ENCODE data around the gene MAP3K10.
"Not testable (repeated sequence)": the region's sequence is repeated elsewhere in the genome, so short reads cannot be mapped to it uniquely, and the experiment has no call there.

The MAP3K10 gene

GRCh38 chr19:40159744-40160143, 31.5 kb upstream of the MAP3K10 start:
- no peak for DNase-seq (ENCODE audit: low read depth)
- no peak overlapping the region for H3K4me3 ChIP-seq (ENCODE audit: control insufficient read depth, low read depth, low read length)
- TF ChIP-seq CTCF (conservative IDR thresholded peaks at IDR 0.05; ENCODE audit: control insufficient read depth, insufficient read depth, low read depth, low read length): no peak

DNA sequence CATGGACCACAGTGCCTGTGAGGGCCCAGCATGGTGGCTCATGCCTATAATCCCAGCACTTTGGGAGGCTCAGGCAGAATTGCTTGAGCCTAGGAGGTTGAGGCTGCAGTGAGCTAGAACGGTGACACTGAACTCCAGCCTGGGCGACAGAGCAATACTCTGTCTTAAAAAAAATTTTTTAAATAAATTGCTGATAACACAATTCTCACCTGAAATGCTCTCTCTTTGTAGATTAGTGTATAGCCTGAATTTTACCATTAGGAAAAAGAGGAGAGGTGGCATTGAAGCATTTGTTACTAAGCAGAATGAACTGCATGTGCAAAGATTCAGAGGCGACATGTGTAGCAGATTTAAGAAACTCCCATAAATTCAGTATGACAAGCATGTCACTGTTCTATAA, 29.1 kb upstream of the MAP3K10 start:
- no peak for DNase-seq (ENCODE audit: low read depth)
- TF ChIP-seq CTCF (conservative IDR thresholded peaks at IDR 0.05; ENCODE audit: control insufficient read depth, insufficient read depth, low read depth, low read length): no peak
- no peak overlapping the region for H3K4me3 ChIP-seq (ENCODE audit: control insufficient read depth, low read depth, low read length)

DNA sequence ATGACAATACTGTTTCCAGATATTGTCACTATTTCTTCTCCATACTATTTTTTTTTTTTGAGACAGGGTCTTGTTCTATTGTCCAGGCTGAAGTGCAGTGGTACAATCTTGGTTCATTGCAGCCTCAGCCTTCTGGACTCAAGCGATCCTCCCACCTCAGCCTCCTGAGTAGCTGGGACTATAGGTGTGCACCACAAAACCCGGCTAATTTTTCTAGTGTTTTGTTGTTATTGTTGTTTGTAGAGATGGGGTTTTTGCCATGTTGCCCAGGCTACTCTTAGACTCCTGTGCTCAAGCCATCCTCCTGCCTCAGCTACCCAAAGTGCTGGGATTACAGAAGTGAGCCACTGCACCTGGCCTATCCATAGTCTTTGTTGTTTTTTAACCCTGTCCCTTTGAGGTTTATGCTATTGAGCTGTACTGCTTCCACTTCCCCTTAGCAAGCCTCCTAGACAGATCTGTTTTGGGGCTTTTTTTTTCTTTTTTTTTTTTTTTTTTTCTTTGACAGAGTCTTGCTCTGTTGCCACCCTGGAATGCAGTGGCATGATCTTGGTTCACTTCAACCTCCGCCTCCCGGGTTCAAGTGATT, 27.6 kb upstream of the MAP3K10 start:
- H3K4me3 ChIP-seq (ENCODE audit: control insufficient read depth, low read depth, low read length): no peak overlapping the region
- no peak for DNase-seq (ENCODE audit: low read depth)
- TF ChIP-seq CTCF (conservative IDR thresholded peaks at IDR 0.05; ENCODE audit: control insufficient read depth, insufficient read depth, low read depth, low read length): no peak

DNA sequence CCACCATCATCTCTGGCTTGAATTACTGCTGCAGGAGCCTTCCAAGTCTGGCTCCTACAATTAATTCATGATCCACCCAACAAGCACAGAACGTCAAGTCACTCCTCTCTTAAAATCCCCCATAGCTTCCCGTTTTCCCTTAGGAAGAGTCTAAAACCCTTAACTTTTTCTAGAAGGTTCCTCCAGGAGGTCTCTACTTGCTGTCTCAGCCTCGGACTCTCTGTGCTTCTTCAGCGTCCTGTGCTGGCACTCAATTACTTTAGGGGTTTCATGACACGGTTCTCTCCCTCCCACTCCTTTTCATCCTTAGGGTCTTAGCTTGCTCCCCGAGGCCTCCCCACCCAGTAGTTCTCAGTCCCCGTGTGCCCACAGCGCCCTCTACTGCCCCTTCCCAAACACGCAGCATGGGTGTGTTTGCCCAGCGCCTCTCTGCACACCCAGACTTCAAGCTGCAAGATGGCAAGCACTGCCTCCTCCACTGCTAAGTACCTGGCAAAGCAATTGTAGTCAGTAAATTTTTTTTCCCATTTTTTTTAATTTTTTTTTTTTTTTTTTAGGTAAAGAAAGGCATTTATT, 25.8 kb upstream of the MAP3K10 start:
- TF ChIP-seq CTCF (conservative IDR thresholded peaks at IDR 0.05; ENCODE audit: control insufficient read depth, insufficient read depth, low read depth, low read length): peak; percentile 81
- DNase-seq (ENCODE audit: low read depth): peak; percentile 40
- no peak overlapping the region for H3K4me3 ChIP-seq (ENCODE audit: control insufficient read depth, low read depth, low read length)

DNA sequence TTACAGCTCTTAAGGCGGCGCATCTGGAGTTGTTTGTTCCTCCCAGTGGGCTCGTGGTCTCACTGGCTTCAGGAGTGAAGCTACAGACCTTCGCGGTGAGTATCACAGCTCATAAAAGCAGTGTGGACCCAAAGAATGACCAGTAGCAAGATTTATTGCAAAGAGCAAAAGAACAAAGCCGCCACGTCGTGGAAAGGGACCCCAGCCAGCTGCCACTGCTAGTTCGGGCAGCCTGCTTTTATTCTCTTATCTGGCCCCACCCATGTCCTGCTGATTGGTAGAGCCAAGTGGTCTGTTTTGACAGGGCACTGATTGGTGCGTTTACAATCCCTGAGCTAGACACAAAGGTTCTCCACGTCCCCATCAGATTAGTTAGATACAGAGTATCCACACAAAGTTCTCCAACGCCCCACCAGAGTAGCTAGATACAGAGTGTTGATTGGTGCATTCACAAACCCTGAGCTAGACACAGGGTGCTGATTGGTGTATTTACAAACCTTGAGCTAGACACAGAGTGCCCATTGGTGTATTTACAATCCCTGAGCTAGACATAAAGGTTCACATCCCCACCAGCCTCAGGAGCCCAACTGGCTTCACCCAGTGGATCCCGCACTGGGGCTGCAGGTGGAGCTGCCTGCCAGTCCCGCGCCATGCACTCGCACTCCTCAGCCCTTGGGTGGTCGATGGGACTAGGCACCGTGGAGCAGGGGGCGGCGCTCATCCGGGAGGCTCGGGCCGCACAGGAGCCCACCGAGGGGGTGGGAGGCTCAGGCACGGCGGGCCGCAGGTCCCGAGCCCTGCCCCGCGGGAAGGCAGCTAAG, 21.5 kb upstream of the MAP3K10 start:
- H3K4me3 ChIP-seq (ENCODE audit: control insufficient read depth, low read depth, low read length); DNase-seq (ENCODE audit: low read depth): not testable (repeated sequence)

GRCh38 chr19:40170303-40170989, 20.8 kb upstream of the MAP3K10 start:
- not testable (repeated sequence) for H3K4me3 ChIP-seq (ENCODE audit: control insufficient read depth, low read depth, low read length); DNase-seq (ENCODE audit: low read depth)

DNA sequence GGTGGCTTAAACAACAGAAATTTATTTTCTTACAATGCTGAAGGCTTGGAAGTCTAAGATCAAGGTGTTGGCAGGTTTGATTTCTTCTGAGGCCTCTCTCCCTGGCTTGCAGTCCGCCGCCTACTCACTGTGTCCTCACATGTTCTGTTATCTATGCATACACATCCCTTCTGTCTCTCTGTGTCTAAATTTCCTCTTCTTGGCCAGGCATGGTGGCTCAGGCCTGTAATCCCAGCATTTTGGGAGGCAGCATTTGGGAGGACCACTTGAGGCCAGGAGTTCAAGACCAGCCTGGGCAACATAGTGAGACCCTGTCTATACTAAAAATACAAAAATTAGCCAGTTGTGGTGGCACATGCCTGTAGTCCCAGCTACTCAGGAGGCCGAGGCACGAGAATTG, 19.9 kb upstream of the MAP3K10 start:
- not testable (repeated sequence) for H3K4me3 ChIP-seq (ENCODE audit: control insufficient read depth, low read depth, low read length); DNase-seq (ENCODE audit: low read depth)

DNA sequence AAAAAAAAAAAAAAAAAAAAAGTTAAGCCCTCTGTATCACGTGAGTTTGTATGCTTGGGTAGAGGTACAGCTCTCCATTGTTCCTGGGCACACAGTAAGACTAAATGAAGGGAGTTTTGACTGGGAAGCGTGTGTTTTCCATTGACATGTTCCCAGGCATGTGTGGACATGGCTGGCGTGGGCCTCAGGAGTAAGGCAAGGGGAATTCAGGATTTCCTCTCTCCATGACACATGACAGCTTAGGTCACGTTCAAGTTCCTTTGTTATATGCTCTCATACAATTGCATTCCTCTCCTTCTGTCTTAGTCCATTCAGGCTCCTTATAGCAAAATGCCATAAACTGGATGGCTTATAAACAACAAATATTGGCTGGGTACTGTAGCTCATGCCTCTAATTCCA, 17.1 kb upstream of the MAP3K10 start:
- H3K4me3 ChIP-seq (ENCODE audit: control insufficient read depth, low read depth, low read length): no peak overlapping the region
- DNase-seq (ENCODE audit: low read depth): no peak
- TF ChIP-seq CTCF (conservative IDR thresholded peaks at IDR 0.05; ENCODE audit: control insufficient read depth, insufficient read depth, low read depth, low read length): no peak
